ENCODE results near the gene COL21A1.

The COL21A1 gene

DNA sequence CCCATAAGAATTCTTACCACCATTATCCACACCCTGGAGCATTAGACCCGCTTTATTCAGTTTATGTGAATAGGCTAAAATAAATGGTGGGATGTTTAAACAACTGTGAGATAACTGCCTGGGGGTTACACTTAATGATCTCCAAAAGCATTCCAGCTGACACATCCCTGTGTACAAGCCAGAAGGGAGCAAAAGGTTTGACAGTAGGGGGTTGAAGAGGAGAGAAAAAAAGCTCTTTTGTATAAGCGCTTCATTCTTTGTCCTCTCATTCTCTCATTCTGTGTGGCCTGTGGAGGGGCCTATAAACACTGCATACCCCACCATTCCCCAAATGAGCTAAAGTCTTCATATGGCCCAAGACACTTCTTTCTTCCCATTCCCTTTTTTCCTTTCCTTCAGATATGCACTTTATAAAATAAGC, 30.8 kb upstream of the COL21A1 start:
- Histone ChIP-seq H2AFZ (no peak overlapping the region), H3K27me3 (ENCODE audit: control insufficient read depth, insufficient read depth, low read length) (no peaks in the 10 kb centered on the region), H3K79me2 (no peaks in the 10 kb centered on the region), H3K36me3 (ENCODE audit: control insufficient read depth, insufficient read depth, low read length) (no peaks in the 10 kb centered on the region), H3K9me3 (ENCODE audit: control insufficient read depth, low read length) (no peaks in the 10 kb centered on the region), H3K27ac (no peak overlapping the region), H3K4me3 (ENCODE audit: low read depth, low read length) (no peak overlapping the region), H3K4me1 (no peaks in the 10 kb centered on the region), H3K4me2 (ENCODE audit: low read length) (no peak overlapping the region), H3K9ac (no peak overlapping the region)
- TF ChIP-seq, protein P1, sequence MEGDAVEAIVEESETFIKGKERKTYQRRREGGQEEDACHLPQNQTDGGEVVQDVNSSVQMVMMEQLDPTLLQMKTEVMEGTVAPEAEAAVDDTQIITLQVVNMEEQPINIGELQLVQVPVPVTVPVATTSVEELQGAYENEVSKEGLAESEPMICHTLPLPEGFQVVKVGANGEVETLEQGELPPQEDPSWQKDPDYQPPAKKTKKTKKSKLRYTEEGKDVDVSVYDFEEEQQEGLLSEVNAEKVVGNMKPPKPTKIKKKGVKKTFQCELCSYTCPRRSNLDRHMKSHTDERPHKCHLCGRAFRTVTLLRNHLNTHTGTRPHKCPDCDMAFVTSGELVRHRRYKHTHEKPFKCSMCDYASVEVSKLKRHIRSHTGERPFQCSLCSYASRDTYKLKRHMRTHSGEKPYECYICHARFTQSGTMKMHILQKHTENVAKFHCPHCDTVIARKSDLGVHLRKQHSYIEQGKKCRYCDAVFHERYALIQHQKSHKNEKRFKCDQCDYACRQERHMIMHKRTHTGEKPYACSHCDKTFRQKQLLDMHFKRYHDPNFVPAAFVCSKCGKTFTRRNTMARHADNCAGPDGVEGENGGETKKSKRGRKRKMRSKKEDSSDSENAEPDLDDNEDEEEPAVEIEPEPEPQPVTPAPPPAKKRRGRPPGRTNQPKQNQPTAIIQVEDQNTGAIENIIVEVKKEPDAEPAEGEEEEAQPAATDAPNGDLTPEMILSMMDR (IDR thresholded peaks at IDR 0.05): no peak

DNA sequence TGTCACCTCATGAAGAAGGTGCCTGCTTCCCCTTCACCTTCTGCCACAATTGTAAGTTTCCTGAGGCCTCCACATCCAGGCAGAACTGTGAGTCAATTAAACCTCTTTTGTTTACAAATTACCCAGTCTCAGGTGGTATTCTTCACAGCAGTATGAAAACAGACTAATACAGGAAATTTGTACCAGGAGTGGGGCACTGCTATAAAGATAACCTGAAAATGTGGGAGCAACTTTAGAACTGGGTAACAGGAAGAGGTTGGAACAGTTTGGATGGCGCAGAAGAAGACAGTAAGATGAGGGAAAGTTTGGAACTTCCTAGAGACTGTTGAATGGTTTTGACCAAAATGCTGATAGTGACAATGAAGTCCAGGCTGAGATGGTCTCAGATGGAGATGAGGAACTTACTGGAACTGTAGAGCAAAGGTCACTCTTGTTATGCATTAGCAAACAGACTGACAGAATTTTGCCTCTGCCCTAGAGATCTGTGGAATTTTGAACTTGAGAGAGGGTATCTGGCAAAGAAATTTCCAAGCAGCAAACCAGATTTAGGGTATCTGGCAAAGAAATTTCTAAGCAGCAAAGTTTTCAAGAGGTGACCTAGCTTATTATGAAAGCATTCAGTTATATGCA, 23.5 kb upstream of the COL21A1 start:
- Histone ChIP-seq H3K27me3 (ENCODE audit: control insufficient read depth, insufficient read depth, low read length) (no peaks in the 10 kb centered on the region), H3K4me3 (ENCODE audit: low read depth, low read length) (no peak overlapping the region), H3K9me3 (ENCODE audit: control insufficient read depth, low read length) (no peaks in the 10 kb centered on the region), H3K36me3 (ENCODE audit: control insufficient read depth, insufficient read depth, low read length) (no peaks in the 10 kb centered on the region), H3K4me2 (ENCODE audit: low read length) (no peak overlapping the region), H2AFZ (no peak overlapping the region), H3K79me2 (no peaks in the 10 kb centered on the region), H3K9ac (no peak overlapping the region), H3K4me1 (no peaks in the 10 kb centered on the region), H3K27ac (no peak overlapping the region)
- TF ChIP-seq, protein P1 (IDR thresholded peaks at IDR 0.05): no peak

DNA sequence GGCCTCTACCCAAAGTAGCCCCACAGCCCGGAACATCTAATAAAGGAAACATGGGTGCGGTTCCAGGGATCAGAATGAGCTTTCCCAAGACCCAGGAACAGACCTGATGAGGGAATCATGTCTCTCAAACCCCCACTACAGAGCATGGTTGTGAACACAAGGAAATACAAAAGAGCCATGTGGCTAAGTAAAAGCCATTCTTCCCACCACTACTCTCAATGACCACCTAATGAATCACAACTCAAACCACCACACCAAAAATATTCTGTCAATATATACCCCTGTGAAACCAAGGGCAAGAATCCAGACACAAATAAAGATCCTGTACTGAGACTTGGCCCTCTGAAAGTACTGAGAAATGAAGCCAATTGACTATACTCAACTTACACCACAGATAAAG, 20.9 kb upstream of the COL21A1 start:
- no peaks in the 10 kb centered on the region for H3K27me3 ChIP-seq (ENCODE audit: control insufficient read depth, insufficient read depth, low read length)

DNA sequence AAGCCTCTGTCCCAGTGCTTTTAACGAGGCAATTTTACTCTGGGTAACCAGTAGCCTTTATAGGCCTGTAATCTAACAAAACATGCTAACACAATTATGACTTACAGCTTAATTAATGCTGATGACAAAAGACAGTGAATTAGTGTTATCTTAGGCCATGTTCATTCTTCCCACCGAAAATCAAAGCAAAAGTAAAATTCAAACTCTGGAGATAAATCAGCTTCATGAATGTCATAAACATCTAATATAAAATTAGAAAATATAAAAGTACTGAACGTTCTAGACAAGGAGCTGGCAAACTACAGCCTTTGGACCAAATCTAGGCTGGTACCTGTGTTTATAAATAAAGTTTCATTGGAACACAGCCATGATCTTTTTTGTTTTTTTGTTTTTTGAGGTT, 18.6 kb upstream of the COL21A1 start:
- TF ChIP-seq, protein P1 (IDR thresholded peaks at IDR 0.05): no peak
- Histone ChIP-seq H3K9me3 (ENCODE audit: control insufficient read depth, low read length) (no peaks in the 10 kb centered on the region), H3K79me2 (no peaks in the 10 kb centered on the region), H2AFZ (no peak overlapping the region), H3K36me3 (ENCODE audit: control insufficient read depth, insufficient read depth, low read length) (no peaks in the 10 kb centered on the region), H3K27ac (no peak overlapping the region), H3K4me2 (ENCODE audit: low read length) (no peak overlapping the region), H3K4me1 (no peaks in the 10 kb centered on the region), H3K4me3 (ENCODE audit: low read depth, low read length) (no peak overlapping the region), H3K9ac (no peak overlapping the region), H3K27me3 (ENCODE audit: control insufficient read depth, insufficient read depth, low read length) (no peaks in the 10 kb centered on the region)

More for the DNA sequence above, 20.9 kb upstream of the COL21A1 start:
- H3K27ac ChIP-seq: no peak overlapping the region
- H3K4me2 ChIP-seq (ENCODE audit: low read length): no peak overlapping the region
- H2AFZ ChIP-seq: no peak overlapping the region
- TF ChIP-seq, protein P1 (IDR thresholded peaks at IDR 0.05): no peak
- no peaks in the 10 kb centered on the region for H3K79me2 ChIP-seq
- H3K36me3 ChIP-seq (ENCODE audit: control insufficient read depth, insufficient read depth, low read length): no peaks in the 10 kb centered on the region
- H3K4me1 ChIP-seq: no peaks in the 10 kb centered on the region
- no peak overlapping the region for H3K9ac ChIP-seq
- no peak overlapping the region for H3K4me3 ChIP-seq (ENCODE audit: low read depth, low read length)
- H3K9me3 ChIP-seq (ENCODE audit: control insufficient read depth, low read length): no peaks in the 10 kb centered on the region

Measured in parathyroid adenoma (tissue), 2 donors.